GM21367 (cell line): Measurements from ENCODE around the gene B9D2.

Source experiments
- ATAC-seq: cut with Tn5 transposase; IDR thresholded peaks from one replicate; pipeline ENCODE4 v1.9.1; 2021; ENCODE audit not compliant: unreplicated experiment

B9D2 gene

DNA sequence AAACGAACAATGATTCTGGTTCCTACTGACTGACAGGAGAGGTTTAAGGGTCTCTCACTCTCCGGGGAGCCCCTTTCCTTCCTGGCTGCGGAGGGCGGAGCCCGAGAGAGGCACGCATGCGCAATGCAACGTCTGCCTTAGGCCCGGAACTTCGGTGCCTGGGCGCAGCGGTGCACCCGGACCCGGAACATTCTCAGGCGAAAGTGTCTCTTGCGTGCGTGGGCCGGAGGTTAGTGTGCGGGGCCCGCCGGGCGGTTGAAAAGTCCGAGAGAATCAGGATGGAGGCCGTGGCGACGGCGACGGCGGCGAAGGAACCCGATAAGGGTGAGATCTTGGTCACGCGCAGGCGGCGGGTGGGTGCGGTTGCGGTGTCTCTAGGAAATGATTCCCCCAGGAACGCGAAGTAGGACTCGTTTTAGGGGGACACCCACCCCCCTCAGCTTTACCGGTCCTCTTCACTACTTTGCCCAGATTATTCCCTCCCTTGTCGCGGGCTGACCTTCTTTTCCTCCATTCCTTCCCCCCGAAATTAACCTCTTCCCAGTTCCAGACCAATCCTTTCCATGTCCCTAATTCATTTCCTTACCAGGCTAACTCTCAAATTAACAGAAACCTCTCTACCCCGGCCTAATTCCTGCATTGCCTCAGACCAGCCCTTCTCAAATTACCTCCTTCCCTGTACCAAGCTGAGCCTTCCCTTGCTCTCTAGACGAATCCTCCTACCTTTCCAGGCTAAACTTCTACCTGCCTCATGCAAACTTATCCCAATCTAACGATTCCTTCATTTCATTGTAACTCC, 53.7 kb downstream of the B9D2 start, which contains the start of gene CCDC97:
CCDC97 (plus strand) TSS at position 140 of the 799 bp plus-strand sequence; CDS start at position 279, 139 bp downstream.
- ATAC-seq: peak; percentile 41

DNA sequence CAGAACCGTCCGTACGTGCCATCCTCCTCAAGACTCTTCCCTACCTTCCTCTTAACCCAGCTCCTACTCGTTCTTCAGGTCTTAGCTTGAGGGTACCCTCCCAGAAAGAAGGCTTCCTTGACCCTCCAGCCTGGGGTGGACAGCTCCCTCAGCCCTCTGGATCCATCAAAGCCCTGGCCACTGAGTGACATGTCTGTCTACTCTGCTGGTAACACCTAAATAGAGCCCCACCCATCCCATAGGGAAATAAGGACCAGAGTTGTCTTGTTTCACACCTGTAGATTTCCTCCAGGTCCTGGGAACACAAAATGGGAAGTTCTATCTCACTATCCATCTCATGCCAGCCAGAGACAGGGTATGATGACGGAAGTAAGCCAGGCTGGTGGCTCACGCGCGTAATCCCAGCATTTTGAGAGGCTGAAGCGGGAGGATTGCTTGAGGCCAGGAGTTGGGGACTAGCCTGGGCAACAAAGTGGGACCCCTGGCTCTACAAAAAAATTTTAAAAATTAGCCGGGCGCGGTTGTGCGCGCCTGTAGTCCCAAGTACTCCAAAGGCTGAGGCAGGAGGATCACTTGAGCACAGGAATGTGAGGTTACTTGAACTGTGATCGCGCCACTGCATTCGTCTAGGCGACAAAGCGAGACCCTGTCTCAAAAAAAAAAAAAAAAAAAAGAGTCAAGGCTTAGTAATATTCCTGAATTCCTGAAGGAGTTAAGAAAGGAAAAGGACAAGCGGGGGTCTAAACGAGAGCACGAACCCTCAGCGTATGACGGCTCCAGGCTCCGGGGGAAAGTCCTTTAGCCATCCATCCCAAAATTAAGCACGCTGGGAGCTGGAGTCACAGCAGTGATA, 54.5 kb downstream of the B9D2 start:
- ATAC-seq: no peak

DNA sequence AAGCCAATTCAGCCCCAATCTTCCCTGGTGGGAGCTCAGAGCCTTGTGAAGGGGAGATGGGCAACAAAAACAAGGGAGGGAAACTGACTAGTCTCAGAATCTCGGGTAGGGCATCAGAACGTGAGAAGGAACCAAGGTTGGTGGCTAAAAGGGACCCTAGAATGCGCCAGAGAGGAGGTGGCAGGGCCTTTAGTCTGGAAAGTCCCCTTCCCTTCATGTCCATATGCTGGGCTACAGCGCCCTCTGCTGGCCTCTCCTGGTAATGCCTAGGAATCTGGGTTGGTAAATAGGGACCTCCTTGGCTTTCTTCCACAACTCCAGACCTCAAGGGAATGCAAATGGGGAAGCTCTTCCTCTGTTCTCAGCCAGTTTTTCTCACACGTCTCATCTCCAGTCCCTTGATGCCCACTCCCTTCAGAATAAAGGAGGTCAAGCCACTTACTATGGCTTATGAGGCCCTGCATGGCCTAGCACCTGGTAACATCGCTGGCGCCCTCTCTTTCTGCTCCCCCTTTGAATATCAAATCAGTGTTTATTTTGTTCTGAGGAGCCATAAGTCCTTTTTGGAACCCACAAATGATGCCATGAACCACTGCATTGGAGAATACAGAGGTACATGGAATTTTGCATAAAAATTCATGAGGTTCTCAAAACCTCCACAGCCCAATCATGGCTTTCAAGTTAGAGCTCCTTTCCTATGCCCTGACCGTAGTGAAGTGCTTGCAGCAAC, 55.3 kb downstream of the B9D2 start:
- ATAC-seq: no peak

DNA sequence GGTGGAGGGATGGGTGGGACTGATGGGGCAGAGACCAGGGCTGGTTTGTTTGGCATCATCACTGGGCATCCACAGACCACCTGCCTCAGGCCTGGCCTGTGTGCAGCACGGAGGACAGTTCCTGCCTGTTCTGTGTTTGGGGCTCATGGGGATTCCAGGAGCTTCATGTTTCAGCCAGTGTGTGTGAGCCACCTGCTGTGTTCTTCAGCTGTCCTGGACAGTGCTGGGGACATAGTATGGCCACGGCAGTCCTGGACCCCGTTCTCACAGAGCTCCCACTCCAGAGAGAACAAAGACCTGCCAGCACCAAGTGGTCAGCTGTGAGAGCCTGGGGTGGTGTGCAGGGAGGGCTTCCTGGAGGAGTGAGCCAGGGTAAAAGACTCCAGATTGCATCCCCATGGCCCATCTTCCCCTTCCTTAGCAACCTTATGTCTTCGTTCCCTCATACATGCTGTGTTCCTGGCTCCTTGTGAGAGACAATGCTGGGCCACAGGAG, 55.9 kb downstream of the B9D2 start:
- ATAC-seq: no peak

DNA sequence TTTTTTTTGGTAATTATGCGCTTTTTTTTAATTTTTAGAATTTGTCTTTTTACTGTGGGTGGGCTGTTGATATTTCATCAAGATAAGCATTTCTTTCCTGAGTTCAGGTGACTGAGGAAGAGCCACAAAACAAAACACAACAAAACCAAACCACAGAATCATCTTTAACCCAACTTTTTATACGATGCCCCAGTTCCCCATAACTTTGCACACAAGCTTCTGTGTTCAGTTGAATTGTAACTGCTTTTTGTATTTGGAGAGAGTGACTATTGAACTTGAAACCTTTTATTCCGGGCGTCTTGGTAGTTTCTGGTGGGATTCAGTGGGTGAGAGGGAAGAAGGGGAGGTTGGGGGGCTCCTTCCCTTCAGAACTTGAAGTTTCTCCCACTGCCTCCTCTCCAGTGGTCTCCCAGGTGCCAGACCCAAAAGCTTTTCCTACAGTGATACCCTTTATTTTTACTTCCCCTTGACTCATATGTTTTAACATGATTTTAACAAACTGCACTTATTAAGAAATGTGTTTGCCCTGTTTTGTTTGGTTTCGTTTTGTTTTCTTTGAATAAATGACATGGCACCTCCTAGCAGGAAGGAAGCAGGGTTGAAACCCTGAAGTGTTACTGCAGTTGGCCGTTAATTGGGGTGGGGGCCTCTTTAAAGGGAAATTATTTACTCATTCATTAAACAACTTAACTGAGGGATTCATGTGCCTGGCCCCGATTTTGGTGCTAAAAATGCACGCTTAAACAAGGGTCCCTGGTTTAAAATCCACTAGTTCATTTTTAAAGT, 56.7 kb downstream of the B9D2 start:
- ATAC-seq: no peak

DNA sequence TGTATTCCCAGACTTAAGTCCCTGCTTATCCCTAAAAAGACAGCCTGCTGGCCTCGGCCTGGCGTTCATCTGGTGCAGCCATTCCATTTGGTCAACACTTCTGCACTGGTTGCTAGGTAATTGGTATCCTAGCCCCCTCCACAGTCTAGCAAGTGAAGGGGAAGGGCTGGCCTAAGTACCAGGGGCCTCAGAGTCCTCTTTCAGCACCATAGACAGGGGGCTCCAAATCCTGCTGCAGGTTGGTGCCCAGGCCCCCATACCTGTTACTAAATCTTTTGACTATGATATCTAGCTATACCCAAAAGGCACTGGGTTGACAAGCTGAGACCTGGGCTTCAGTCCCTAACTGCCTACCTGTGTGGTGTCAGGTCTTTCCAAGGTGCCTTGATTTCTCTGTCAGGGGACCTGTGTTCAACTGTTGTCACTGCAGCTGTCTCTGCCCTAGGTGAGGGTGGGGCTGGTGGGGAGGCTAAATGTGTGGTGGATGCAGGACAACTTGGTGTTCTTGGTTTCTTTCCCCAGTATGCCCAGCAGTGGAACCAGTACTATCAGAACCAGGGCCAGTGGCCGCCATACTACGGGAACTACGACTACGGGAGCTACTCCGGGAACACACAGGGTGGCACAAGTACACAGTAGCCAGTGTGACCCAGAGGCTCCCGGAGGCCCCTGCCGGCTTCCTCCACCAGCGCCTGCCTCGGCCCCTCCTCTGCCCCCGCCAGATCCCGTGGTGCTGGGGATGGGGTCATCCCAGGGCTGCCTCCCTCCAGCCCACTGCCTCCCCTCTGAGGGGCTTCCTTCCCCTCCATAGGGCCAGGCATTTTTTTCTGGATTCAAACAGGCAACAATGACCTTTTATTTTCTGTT, 57.8 kb downstream of the B9D2 start:
- ATAC-seq: no peak

DNA sequence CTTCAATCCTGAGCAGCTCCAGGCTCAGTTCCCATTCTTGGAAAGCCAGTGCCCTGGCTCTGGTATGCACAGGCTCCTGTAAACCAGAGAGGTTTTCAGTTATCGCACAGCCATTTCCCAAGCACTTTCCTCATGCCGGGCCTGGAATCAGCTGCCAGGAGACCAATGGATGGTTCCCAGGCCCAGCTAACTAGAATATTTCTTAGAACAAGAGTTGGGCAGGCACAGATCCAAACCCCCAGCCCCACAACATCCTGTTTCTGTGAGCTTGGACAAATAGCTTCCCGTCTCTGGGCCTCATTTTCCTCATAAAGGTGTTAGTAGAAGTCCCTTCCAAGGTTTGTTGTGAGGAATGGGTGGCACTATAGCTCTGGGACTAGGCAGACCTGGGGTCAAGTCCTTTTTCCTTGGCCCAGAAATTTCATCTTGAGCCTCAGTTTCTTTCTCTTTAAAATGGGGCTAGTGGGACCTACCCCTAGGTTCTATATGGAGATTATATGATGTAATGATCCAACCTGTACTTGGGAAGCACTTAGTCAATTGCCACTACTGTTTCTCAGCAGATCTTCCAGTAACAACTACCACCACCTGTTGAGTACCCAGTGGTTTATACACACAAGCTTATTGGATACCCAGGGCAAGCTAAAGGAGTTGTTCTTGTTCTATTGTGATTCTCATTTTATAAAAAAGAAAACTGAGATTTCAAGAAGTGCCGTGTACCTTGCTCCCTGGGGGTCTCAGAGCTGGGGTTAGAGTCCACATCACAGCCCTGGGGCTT, 59.1 kb downstream of the B9D2 start:
- ATAC-seq: no peak
